Endothelial cell of umbilical vein (primary cell): ENCODE results near the gene ZCCHC4. TPM values are rescaled to one million over a fixed set of nuclear protein-coding genes. Genes with fewer than 3 reads are reported as not detected.

Source experiments
- BruUV-seq: library from RNA; stranded (reverse); fragments of 400-500 nt; replicated peaks from 2 replicates; lab custom pipeline; 2021; lab: Mats Ljungman, UMichigan
- CTCF ChIA-PET: fragments of 300-600, 350-600 bp; sonication (Branson Sonifier 250); formaldehyde crosslinking; loops from one replicate; lab custom pipeline; 2021; ENCODE audit warnings: antibody characterized with exemption, inconsistent platforms; lab: Charles Lee
- POLR2A ChIA-PET: fragments of 300-600, 350-600 bp; sonication (Branson Sonifier 250); formaldehyde crosslinking; loops from one replicate; lab custom pipeline; 2021; ENCODE audit warnings: antibody characterized with exemption, inconsistent platforms; lab: Charles Lee
- DNase-seq: peaks from one replicate; pipeline ENCODE4 v3.0.0-alpha.2; 2011; ENCODE audit warnings: low read depth, low spot score
- FAIRE-seq: peaks from 2 replicates; lab custom pipeline; 2011; peaks lifted over from hg19 to GRCh38; lab: Jason Lieb, UNC
- H2AFZ ChIP-seq: 2 replicates; pipeline ENCODE4 v1.6.0; 2012; ENCODE audit warnings: low read depth, low read length, control low read depth, inconsistent platforms
- H3K27ac ChIP-seq: 2 replicates; pipeline ENCODE4 v1.5.1; 2011; ENCODE audit warnings: low read depth, mild to moderate bottlenecking, control low read depth, low read length, moderate library complexity; ENCODE audit not compliant: insufficient read depth
- H3K27me3 ChIP-seq, 2 experiments: 2 replicates each; pipeline versions ENCODE4 v1.6.0 to v1.6.1; 2011; ENCODE audit warnings: low read length in 2 of 2, mixed read lengths in 1 of 2; ENCODE audit not compliant: control insufficient read depth in 2 of 2, insufficient read depth in 2 of 2
- H3K36me3 ChIP-seq, 2 experiments: 2 replicates in 1 of 2; 3 replicates in 1 of 2; pipeline ENCODE4 v1.5.1; 2011; ENCODE audit warnings: low read length in 2 of 2, mild to moderate bottlenecking in 1 of 2, moderate library complexity in 1 of 2; ENCODE audit not compliant: control insufficient read depth in 2 of 2, insufficient read depth in 2 of 2; ENCODE audit errors: extremely low read depth in 1 of 2
- H3K4me1 ChIP-seq: 3 replicates; pipeline ENCODE4 v1.5.1; 2011; ENCODE audit warnings: mild to moderate bottlenecking, low read length; ENCODE audit not compliant: control insufficient read depth, insufficient read depth; ENCODE audit errors: extremely low read depth
- H3K4me2 ChIP-seq: 2 replicates; pipeline ENCODE4 v1.6.1; 2011; ENCODE audit warnings: low read length, control low read depth, mixed read lengths; ENCODE audit not compliant: insufficient read depth
- H3K4me3 ChIP-seq, 3 experiments: fragments of 200-600 bp in 1 of 3; sonication (generic), shearing (Covaris generic) in 1 of 3; replicated peaks in 1 of 3; 2 replicates each; pipeline ENCODE4 v1.5.1; 2011 to 2016; ENCODE audit warnings: control low read depth in 3 of 3, low read length in 3 of 3, mild to moderate bottlenecking in 2 of 3, inconsistent platforms in 1 of 3, low read depth in 1 of 3, moderate library complexity in 1 of 3; ENCODE audit not compliant: insufficient read depth in 1 of 3
- H3K79me2 ChIP-seq: 2 replicates; pipeline ENCODE4 v1.6.0; 2012; ENCODE audit warnings: low read length, inconsistent platforms; ENCODE audit not compliant: control insufficient read depth, insufficient read depth
- H3K9ac ChIP-seq: replicated peaks from 2 replicates; pipeline ENCODE3; 2011; ENCODE audit warnings: low read length, control low read depth; ENCODE audit not compliant: insufficient read depth; ENCODE audit errors: extremely low read depth
- H3K9me1 ChIP-seq: replicated peaks from 3 replicates; pipeline ENCODE4 v1.6.0; 2011; ENCODE audit warnings: mild to moderate bottlenecking, low read length; ENCODE audit not compliant: control insufficient read depth, insufficient read depth; ENCODE audit errors: extremely low read depth
- H3K9me3 ChIP-seq: replicated peaks from 2 replicates; pipeline ENCODE4 v1.5.1; 2012; ENCODE audit warnings: low read length, inconsistent platforms; ENCODE audit not compliant: control insufficient read depth, insufficient read depth
- H4K20me1 ChIP-seq: replicated peaks from 2 replicates; pipeline ENCODE3; 2011; ENCODE audit warnings: mild to moderate bottlenecking, low read length; ENCODE audit not compliant: control insufficient read depth, insufficient read depth; ENCODE audit errors: extremely low read depth
- CTCF ChIP-seq, 2 donors: IDR thresholded peaks; 1 replicate in 1 of 2; 2 replicates in 1 of 2; pipeline ENCODE4 v1.5.1; 2011; ENCODE audit warnings: low read length in 2 of 2, mild to moderate bottlenecking in 2 of 2, moderate library complexity in 2 of 2, control low read depth in 1 of 2, inconsistent platforms in 1 of 2, low read depth in 1 of 2; ENCODE audit not compliant: insufficient read depth in 1 of 2; ENCODE audit errors: extremely low read depth in 1 of 2
- EZH2 ChIP-seq: IDR thresholded peaks from 2 replicates; pipeline ENCODE4 v1.6.1; 2012; ENCODE audit warnings: borderline replicate concordance, low read depth, mild to moderate bottlenecking, moderate library complexity, low read length, inconsistent platforms; ENCODE audit not compliant: severe bottlenecking
- FOS ChIP-seq: IDR thresholded peaks from 2 replicates; pipeline ENCODE4 v1.6.1; 2011; ENCODE audit warnings: mild to moderate bottlenecking, low read length, moderate library complexity, borderline replicate concordance; ENCODE audit not compliant: insufficient read depth
- GATA2 ChIP-seq: IDR thresholded peaks from 2 replicates; pipeline ENCODE4 v1.7.0; 2011; ENCODE audit warnings: low read depth, mild to moderate bottlenecking, moderate library complexity, mixed read lengths, low read length; ENCODE audit not compliant: insufficient read length, insufficient read depth
- JUN ChIP-seq: IDR thresholded peaks from 2 replicates; pipeline ENCODE4 v1.6.1; 2011; ENCODE audit warnings: borderline replicate concordance, low read depth; ENCODE audit not compliant: insufficient read length, insufficient read depth
- MAX ChIP-seq: IDR thresholded peaks from 2 replicates; pipeline ENCODE4 v1.6.1; 2011; ENCODE audit not compliant: insufficient read depth, insufficient read length
- MYC ChIP-seq: IDR thresholded peaks from one replicate; pipeline ENCODE4 v1.6.1; 2011; ENCODE audit warnings: mild to moderate bottlenecking, low read depth, low read length
- POLR2A ChIP-seq: IDR thresholded peaks from 2 replicates; pipeline ENCODE4 v1.6.1; 2012; ENCODE audit warnings: low read depth, mild to moderate bottlenecking, control low read depth, low read length
- POLR2AphosphoS5 ChIP-seq: IDR thresholded peaks from 2 replicates; pipeline ENCODE4 v1.6.1; 2012; ENCODE audit warnings: low read depth, mild to moderate bottlenecking, control low read depth, low read length, moderate library complexity; ENCODE audit not compliant: insufficient read depth
- dilution Hi-C: fragments of 300-500 bp; cut with MboI; formaldehyde crosslinking; loops from one replicate; pipeline ENCODE4 v1.15.0; 2019; ENCODE audit warnings: low sequenced_read_pairs; ENCODE audit not compliant: extremely low pct_ligation_motif_present
- intact Hi-C: fragments of 100-400 bp; cut with micrococcal nuclease; formaldehyde crosslinking; loops from one replicate; pipeline ENCODE4 v1.10.0; 2022
- polyA plus RNA-seq, 4 experiments: library from polyadenylated mRNA; depleted of rRNA in 3 of 4; stranded (reverse) in 3 of 4; unstranded in 1 of 4; fragments of >200 nt; gene quantifications; 2 replicates each; pipeline versions ENCODE4 v1.2.1 to v1.2.3, GENCODE V29; 2011 to 2012; ENCODE audit warnings: missing spikeins in 1 of 4
- total RNA-seq: library from RNA; stranded (reverse); gene quantifications from 2 replicates; pipeline ENCODE4 v1.2.3, GENCODE V29; 2021

ZCCHC4 gene
- total and polyA plus RNA-seq, 2 donors (not counting 3 experiments of a cell fraction or from before 2014, with no cell fraction given): 6.6 to 10.9 TPM

- H3K36me3 ChIP-seq: no peaks in the 10 kb centered on the region
- no peak overlapping the region for H3K9ac ChIP-seq
- H3K9me3 ChIP-seq: no peaks in the 10 kb centered on the region
- H4K20me1 ChIP-seq: no peaks in the 10 kb centered on the region
- no peak overlapping the region for H2AFZ ChIP-seq
- intact Hi-C loops: no loop called here
- no TSS peak for BruUV-seq
- TF ChIP-seq MAX (no peak), POLR2A (no peak), MYC (no peak), JUN (no peak), FOS (no peak), CTCF (IDR thresholded peaks at IDR 0.05; ENCODE audit: extremely low read depth in 1 of 2, insufficient read depth in 1 of 2, low read depth in 1 of 2, low read length in 2 of 2) (no peak), GATA2 (no peak), EZH2 (no peak), POLR2AphosphoS5 (no peak)
- FAIRE-seq: no peak
- CTCF ChIA-PET: interaction anchor here (1.5 kb wide), 1 partner anchor 58 kb away, joined by 5 read pairs; no protein-coding TSS in a partner anchor
- no peak overlapping the region for H3K27ac ChIP-seq
- no peak overlapping the region for H3K4me3 ChIP-seq
- peaks cover 3% of the 10 kb centered on the region for H3K79me2 ChIP-seq
- dilution Hi-C loops: no loop called here
- no peaks in the 10 kb centered on the region for H3K9me1 ChIP-seq
- peaks cover 0 to 4% of the 10 kb centered on the region in 2 experiments for H3K27me3 ChIP-seq
- peaks cover 4% of the 10 kb centered on the region for H3K4me1 ChIP-seq
- DNase-seq: no peak
- no peak overlapping the region for H3K4me2 ChIP-seq
- POLR2A ChIA-PET: no interaction called here
These were observed 3.8 kb upstream of the ZCCHC4 start for GRCh38 chr4:25308761-25309160.
